Mesodermal cell (in vitro differentiated cells): Measurements from ENCODE around the gene ZNF575.

Experiments
- H3K27ac ChIP-seq: 2 replicates; pipeline ENCODE4 v1.7.0; 2013; ENCODE audit warnings: mild to moderate bottlenecking, low read depth, low read length, moderate library complexity; ENCODE audit not compliant: severe bottlenecking
- H3K36me3 ChIP-seq: 2 replicates; pipeline ENCODE4 v1.7.1; 2013; ENCODE audit warnings: mild to moderate bottlenecking, low read length, moderate library complexity; ENCODE audit not compliant: control insufficient read depth, insufficient read depth
- H3K4me1 ChIP-seq: one replicate; pipeline ENCODE4 v1.7.1; 2013; ENCODE audit warnings: mild to moderate bottlenecking, low read length; ENCODE audit not compliant: insufficient read depth, control insufficient read depth, poor library complexity, severe bottlenecking
- H3K4me3 ChIP-seq: 2 replicates; pipeline ENCODE4 v1.7.0; 2013; ENCODE audit warnings: low read length, control low read depth, mild to moderate bottlenecking; ENCODE audit not compliant: insufficient read depth, poor library complexity, severe bottlenecking; ENCODE audit errors: extremely low read depth
- H3K9me3 ChIP-seq: 2 replicates; pipeline ENCODE4 v1.7.1; 2013; ENCODE audit warnings: mild to moderate bottlenecking, low read length, moderate library complexity; ENCODE audit not compliant: control insufficient read depth
- WGBS, 2 experiments: methylation state at CpG; one replicate each; pipeline ENCODE4 v1.1.5; 2013; ENCODE audit warnings: missing lambda C conversion rate in 2 of 2; ENCODE audit not compliant: insufficient coverage in 2 of 2; 5-methylcytosine and 5-hydroxymethylcytosine counted together

Gene ZNF575

DNA sequence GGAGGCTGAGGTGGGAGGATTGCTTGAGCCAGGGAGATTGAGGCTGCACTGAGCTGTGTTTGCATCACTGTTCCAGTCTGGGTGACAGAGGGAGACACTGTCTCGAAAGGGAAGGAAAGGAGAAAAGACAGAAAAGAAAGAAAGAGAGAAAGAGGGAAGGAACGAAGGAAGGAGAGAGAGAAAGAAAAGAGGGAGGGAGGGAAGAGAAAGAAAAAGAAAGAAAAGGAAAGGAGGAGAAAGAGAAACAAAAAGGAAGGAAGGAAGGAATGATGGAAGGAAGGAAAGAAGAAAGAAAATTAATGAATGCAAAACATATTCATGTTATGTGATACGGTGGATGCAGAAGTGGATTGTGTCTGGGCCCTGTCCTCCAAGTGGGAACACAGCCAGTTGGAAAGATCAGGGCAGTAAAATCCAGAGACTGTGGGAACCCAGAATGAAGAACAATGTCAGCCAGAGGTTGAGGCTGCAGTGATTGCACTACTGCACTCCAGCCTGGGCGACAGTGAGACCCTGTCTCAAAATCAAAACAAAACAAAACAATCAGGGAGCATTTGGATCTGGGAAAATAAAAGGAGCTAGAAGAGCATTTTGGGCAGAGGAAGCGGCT, 34.6 kb upstream of the ZNF575 start:
- Histone ChIP-seq H3K9me3 (no peaks in the 10 kb centered on the region), H3K27ac (no peak overlapping the region), H3K4me1 (peaks cover 5% of the 10 kb centered on the region), H3K36me3 (peaks cover 38% of the 10 kb centered on the region), H3K4me3 (no peak overlapping the region)
- WGBS, 2 experiments: 97% methylated on average over 4 of the region's 5 CpGs

DNA sequence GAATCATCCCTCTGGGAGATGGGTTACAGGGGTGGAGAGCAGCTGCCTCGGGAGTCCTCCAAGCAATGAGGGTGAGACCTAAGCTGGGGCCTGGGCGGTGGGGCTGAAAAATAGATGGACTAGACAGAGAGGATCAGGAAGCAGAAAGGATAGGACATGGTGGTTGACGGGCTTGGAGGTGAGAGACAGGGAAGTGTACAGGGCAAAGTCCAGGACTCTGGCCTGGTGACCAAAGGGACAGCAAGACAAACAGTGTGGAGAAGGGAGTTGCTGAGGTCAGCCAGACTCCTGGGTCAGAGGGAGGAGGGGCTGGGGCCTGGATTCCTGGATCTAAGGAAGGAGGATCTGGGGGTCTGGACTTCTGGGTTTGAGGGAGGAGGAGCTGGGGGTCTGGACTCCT, 33.9 kb upstream of the ZNF575 start:
- H3K9me3 ChIP-seq: no peaks in the 10 kb centered on the region
- H3K4me1 ChIP-seq: peaks cover 7% of the 10 kb centered on the region
- H3K4me3 ChIP-seq: no peak overlapping the region
- H3K27ac ChIP-seq: no peak overlapping the region
- WGBS, 2 experiments: 88 to 95% methylated on average over 3 of the region's 3 CpGs
- peaks cover 38% of the 10 kb centered on the region for H3K36me3 ChIP-seq

DNA sequence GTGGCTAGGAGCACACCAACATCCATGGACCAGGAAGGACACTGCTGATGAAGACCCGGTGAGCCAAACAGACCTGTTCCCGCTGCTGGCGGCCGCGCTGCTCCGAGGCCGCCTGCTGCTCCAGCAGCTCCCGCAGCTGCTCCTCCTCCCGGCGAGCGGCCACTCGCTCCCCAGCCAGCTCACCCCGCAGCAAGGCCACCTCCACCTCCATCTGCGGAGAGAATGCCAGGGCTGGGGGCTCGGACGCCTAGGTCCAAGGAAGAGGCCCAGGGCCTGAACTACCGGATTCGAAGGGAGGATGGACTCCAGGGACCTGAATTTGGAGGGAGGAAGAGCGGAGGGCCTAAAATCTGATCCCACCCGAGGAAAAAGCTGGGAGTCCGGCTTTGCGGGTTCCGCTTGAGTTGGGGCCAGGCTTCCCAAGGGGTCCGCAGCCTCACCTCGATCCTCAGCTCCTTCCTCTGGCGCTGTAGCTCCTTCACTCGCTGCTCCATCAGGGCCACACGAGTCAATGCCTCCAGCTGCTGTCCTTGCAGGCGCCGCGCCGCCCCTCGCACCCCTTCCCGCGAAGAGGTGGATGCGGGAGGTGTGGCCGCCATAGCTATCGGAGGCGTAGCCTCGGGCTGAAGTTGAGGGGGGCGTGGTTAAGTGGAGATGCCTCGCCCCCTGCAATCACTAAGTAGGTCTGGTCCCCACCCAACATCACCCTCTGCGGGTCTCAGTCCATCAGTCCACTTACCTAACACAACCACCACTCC, 31.1 kb upstream of the ZNF575 start:
- Histone ChIP-seq H3K4me3 (no peak overlapping the region), H3K4me1 (peaks cover 7% of the 10 kb centered on the region), H3K36me3 (peaks cover 30% of the 10 kb centered on the region), H3K9me3 (no peaks in the 10 kb centered on the region), H3K27ac (no peak overlapping the region)
- WGBS, 2 experiments: 90 to 96% methylated on average over 21 to 42 of the region's 43 CpGs

DNA sequence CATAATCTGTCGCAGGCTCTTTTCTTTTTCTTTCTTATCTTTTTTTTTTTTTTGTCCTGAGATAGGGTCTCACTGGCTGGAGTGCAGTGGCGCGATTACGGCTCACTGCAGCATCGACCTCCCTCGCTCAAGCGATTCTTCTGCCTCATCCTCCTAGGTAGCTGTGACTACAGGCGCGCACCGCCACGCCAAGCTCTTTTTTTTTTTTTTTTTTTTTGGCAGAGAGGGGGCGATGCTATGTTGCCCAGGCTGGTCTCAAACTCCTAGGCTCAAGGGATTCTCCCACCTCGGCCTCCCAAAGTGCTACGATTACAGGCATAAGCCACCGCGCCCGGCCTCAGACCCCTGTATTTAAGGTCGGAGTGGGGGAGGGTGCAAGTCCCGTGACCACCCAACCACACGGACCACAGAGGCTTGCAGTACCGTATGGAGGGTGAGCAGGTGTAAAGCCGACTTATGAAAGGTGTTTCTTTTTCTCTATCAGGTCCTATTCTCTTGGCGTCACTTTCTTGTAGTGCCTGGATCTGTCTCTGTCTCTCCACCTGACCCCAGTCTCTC, 30.5 kb upstream of the ZNF575 start:
- Histone ChIP-seq H3K27ac (no peak overlapping the region), H3K9me3 (no peaks in the 10 kb centered on the region), H3K36me3 (peaks cover 24% of the 10 kb centered on the region), H3K4me1 (peaks cover 7% of the 10 kb centered on the region), H3K4me3 (no peak overlapping the region)
- 92 to 93% methylated on average over 6 to 18 of the region's 23 CpGs for WGBS, 2 experiments

DNA sequence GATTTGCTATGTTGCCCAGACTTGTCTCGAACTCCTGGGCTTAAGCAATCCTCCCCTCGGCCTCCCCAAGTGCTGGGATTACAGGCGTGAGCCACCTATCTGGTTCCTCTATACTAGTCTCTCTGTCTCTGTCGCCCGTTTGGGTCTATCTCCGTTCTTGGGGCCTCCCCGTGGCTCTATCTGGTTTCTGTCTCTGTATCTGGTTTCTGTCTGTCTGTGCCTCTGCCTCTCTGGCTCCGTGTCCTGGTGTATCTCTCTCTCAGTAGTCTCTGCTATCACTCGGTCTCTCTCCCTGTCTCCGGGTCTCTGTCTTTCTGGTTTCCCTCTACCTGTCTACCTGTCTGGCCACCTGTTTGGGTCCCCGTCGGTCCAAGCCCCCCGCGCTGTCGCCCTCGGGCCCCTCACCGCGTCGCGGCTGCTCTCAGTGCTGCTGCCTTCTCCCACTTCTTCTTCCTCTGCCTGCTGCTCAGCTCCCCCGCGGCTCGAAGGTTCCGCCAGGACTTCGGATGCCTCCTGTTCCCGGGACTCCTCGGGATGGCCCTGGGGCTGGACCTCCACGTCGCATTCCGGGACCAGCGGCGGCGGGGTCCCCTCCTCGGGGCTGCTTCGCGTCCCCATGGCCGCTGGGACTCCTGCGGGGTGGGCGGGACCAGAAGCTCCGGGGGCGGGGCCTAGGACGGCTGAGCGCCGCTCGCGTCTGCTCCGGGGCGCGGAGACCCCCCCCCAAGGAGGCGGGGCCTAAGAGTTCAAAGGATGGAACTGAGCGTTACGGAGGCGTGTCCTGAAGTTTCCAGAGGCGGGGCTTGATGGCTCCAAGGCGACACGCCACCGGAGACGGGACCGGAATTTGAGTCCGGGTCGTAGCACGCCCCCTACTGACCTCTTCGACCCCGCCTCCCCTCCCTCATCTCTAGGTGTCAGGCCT, 29.2 kb upstream of the ZNF575 start:
- 6% methylated on average over 40 to 48 of the region's 64 CpGs for WGBS, 2 experiments
- Histone ChIP-seq H3K27ac (peak overlapping the region; percentile 81), H3K36me3 (peaks cover 22% of the 10 kb centered on the region), H3K4me1 (peaks cover 7% of the 10 kb centered on the region), H3K4me3 (peak overlapping the region; percentile 83), H3K9me3 (no peaks in the 10 kb centered on the region)

DNA sequence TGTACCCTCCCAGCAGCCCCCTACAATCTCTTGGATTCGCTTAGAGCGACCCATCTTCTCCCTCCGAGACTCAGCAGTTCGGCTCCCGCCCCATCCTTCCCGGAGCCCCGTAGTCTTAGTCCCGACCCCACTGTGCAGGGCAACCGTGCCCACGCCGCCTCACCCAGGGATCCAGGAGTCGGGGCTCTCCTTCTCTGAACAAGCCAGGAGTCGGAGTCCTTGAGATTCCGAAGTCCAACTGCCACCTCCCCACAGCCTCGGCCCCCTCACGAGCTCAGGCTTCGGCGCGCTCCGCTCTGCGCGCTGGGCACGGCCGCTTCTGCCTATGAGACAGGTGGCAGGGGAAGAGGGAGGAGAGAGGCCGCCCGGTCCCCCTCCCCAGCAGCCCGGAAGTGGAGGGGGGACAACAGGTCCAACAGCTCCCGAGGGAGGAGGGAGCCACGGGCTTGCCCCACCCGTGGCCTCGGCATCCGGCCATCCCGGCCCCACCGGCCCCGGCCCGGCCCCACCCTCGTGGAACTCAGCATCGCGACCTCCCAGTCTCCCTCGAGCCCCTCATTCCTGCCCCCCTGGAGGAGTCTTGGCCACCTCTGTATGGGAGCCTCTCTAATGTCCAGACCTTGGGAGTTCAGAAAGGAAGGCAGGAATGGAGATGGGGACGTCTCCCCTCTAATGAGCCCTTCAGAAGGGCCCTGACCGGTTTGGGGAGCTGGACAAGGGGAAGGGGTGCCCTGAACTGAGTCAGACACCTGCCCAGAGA, 28.4 kb upstream of the ZNF575 start, which contains the start of gene PHLDB3:
Gene PHLDB3 (minus strand): TSS at position 321 of the 760 bp plus-strand sequence. CDS start 628 bp downstream, outside the sequence.
- peak within 1 kb of the TSS; percentile 81 for H3K27ac ChIP-seq
- H3K4me3 ChIP-seq: peak within 1 kb of the TSS; percentile 83
- 1 to 7% methylated on average over 15 to 27 of the region's 42 CpGs for WGBS, 2 experiments
- no peaks in the 10 kb centered on the region for H3K9me3 ChIP-seq
- H3K4me1 ChIP-seq: peaks cover 7% of the 10 kb centered on the region
- peaks cover 24% of the 10 kb centered on the region for H3K36me3 ChIP-seq

DNA sequence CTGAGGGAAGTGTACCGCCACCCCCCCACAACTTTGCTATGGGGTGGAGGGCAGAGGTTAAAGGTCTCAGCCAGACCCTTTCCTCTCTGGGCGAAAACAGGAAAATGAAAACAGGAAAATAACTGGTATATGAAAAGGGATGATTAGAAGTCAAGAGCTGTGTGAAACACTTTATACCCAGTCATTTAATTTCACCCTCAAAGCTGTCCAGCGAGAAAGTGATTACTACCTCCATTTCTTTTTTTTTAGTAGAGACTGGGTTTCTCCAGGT, 27.9 kb upstream of the ZNF575 start:
- no peaks in the 10 kb centered on the region for H3K9me3 ChIP-seq
- no peak overlapping the region for H3K27ac ChIP-seq
- no peak overlapping the region for H3K4me3 ChIP-seq
- WGBS, 2 experiments: 80 to 100% methylated on average over 1 of the region's 3 CpGs
- H3K4me1 ChIP-seq: peaks cover 7% of the 10 kb centered on the region
- peaks cover 30% of the 10 kb centered on the region for H3K36me3 ChIP-seq

DNA sequence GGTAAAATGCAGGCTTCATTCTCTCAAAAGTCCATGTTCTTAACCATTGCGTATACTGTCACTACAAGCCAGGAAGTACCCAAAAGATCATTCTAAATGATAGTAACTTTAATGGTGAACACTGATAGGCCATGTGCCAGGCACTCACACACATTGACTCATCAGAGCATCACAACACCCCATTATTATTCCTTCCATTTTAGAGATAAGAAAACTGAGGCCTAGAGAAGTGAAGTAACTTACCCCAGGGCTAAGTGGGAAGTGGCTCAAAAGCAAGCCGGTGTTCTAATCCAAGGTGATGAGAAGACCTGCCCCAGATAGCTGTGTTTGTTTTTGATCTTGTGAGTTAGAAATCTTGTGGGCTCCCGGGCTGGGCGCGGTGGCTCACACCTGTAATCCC, 27.0 kb upstream of the ZNF575 start:
- Histone ChIP-seq H3K9me3 (no peaks in the 10 kb centered on the region), H3K36me3 (peaks cover 37% of the 10 kb centered on the region), H3K27ac (no peak overlapping the region), H3K4me3 (no peak overlapping the region), H3K4me1 (peaks cover 7% of the 10 kb centered on the region)
- 93 to 100% methylated on average over 4 of the region's 5 CpGs for WGBS, 2 experiments

DNA sequence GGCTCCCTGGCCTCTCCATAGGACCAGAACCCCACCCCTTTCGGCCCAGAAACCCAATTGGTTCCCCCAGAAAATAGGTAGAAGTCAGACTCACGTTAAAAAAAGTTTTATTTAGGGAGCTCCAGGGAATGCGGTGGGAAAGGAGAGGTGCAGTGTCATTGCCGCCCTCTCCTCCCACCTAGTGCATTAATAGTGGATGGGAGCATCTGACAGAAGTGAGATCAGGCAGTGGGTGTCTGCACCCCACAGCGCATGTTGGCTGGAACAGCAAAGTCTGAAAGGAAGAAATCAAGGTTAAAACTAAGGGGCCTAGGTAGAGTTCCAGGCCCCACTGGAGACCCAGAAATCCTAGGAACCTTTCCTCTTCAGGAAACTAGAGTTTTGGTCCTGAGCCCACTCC, 26.4 kb upstream of the ZNF575 start:
- 85 to 100% methylated on average over 1 to 4 of the region's 5 CpGs for WGBS, 2 experiments
- no peak overlapping the region for H3K27ac ChIP-seq
- H3K4me1 ChIP-seq: peaks cover 7% of the 10 kb centered on the region
- no peak overlapping the region for H3K4me3 ChIP-seq
- H3K9me3 ChIP-seq: no peaks in the 10 kb centered on the region
- H3K36me3 ChIP-seq: peaks cover 35% of the 10 kb centered on the region

DNA sequence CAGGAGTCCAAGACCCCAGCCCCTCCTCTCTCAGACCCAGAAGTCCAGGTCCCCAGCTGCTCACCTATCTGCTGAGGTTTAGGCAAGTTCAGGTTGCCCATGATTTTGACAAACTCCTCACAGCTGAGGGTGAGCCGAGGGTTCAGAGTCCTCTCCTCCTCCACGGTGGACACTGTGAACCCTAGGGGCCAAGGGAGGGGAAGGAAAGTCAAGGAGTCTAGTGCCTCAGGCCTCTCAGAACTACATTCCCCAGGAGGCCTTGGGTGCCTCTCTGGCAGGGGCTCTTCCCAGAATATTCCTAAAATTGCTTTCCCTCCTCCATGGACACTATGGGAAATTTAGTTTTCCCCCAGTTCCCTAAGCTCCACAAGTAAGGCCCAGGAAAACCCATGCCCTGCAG, 25.1 kb upstream of the ZNF575 start:
- Histone ChIP-seq H3K27ac (no peak overlapping the region), H3K4me3 (no peak overlapping the region), H3K36me3 (peaks cover 34% of the 10 kb centered on the region), H3K4me1 (peaks cover 7% of the 10 kb centered on the region), H3K9me3 (no peaks in the 10 kb centered on the region)
- 94% methylated on average over 2 of the region's 2 CpGs; no CpG with 5 or more reads in 1 of the 2 experiments for WGBS, 2 experiments
